Measurements from ENCODE around the gene PRMT3. TPM values are rescaled to one million over a fixed set of nuclear protein-coding genes. Genes with fewer than 3 reads are reported as not detected.

The PRMT3 gene
- polyA plus RNA-seq, 1 donor (not counting 4 experiments of a cell fraction or from before 2014, with no cell fraction given), result 29.4 TPM

DNA sequence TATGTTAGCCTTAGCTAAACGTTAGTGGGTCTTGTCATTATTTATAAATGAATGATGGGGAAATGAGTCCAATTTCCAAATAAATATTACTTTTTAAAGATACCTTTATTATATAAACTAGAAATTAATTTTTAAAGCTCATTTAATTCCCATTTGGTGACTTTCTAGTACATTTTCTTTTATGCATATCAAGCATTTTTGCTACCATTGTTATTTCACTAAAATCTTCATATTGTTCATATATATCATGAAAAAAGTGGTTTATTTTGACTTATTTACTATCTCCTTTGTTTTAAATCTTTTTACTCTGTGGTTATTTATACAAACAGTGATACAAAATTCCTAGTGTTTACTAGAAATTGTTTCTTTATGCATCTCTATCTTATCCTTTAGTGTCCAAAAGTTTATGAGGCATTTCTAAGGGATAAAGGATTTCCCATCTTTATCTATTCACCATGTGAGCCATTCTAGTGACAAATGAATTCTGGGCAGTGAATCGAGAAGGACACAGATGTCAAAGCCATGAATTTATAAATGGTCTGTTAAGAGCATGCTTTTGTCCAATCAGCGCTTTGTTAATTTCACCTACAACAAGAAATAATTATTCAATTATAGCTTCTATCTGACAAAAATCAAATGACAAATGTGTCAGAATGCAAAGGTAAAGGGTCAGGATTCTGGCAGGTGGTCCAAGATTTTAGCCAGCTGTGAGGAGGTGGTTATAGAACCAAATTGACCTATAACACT, 70.6 kb downstream of the PRMT3 start:
- no peak for TF ChIP-seq EZH2 (IDR thresholded peaks at IDR 0.05; ENCODE audit: low read length)
- TF ChIP-seq, protein P1, sequence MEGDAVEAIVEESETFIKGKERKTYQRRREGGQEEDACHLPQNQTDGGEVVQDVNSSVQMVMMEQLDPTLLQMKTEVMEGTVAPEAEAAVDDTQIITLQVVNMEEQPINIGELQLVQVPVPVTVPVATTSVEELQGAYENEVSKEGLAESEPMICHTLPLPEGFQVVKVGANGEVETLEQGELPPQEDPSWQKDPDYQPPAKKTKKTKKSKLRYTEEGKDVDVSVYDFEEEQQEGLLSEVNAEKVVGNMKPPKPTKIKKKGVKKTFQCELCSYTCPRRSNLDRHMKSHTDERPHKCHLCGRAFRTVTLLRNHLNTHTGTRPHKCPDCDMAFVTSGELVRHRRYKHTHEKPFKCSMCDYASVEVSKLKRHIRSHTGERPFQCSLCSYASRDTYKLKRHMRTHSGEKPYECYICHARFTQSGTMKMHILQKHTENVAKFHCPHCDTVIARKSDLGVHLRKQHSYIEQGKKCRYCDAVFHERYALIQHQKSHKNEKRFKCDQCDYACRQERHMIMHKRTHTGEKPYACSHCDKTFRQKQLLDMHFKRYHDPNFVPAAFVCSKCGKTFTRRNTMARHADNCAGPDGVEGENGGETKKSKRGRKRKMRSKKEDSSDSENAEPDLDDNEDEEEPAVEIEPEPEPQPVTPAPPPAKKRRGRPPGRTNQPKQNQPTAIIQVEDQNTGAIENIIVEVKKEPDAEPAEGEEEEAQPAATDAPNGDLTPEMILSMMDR (optimal IDR thresholded peaks at IDR 0.05 in 1 of 3, IDR thresholded peaks at IDR 0.05 in 1 of 3, conservative IDR thresholded peaks at IDR 0.05 in 1 of 3; ENCODE audit: extremely low read depth in 1 of 3, insufficient read depth in 2 of 3, low read length in 3 of 3), result no peak

DNA sequence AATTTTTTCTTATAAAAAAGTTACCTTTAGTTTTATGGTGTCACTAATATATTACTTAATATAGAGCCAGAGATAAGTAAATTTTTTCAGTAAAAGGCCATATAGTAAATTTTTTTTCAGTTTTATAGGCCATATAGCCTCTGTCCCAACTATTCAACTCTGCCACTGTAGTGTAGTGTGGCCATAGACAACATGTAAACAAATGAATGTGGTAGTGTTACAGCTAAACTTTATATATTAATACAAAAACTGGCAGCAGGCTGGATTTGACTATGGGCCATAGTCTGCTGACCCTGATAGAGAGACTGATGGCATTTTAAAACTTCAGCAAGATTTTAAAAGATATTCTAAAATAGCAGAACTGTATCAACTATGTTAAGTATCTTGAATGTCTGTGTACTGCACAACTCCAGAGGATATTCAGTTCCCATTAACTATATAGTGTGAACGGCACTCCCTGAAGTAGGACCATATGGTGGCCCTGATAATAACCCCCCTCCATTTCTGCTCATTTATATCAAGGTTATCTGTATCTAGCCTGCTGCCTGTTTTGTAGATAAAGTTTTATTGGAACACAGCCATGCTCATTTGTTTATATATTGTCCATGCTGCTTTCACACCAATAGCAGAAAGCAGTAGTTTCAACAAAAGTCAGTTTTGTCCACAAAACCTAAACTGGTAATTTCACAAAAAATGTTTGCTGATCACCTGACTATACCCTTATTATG, 71.6 kb downstream of the PRMT3 start:
- DNase-seq (ENCODE audit: low read depth, low spot score) (no peak), FAIRE-seq (no peak)
- dilution Hi-C loops (cut with MboI; ENCODE audit: extremely low pct_ligation_motif_present, low sequenced_read_pairs), result no loop called here

More for the DNA sequence above, 70.6 kb downstream of the PRMT3 start:
- no peaks in the 10 kb centered on the region for H3K9me1 ChIP-seq (ENCODE audit: control insufficient read depth, extremely low read depth, insufficient read depth, low read length)
- no peak overlapping the region for H3K4me2 ChIP-seq (ENCODE audit: control insufficient read depth, extremely low read depth, insufficient read depth, low read depth, low read length)
- H4K20me1 ChIP-seq (ENCODE audit: control insufficient read depth, extremely low read depth, insufficient read depth, low read length), result no peaks in the 10 kb centered on the region
- H3K9ac ChIP-seq (ENCODE audit: control insufficient read depth, extremely low read depth, insufficient read depth, low read length), result no peak overlapping the region
- DNase-seq (ENCODE audit: low read depth, low spot score) (no peak), FAIRE-seq (no peak)
- H3K4me3 ChIP-seq (ENCODE audit: control insufficient read depth in 2 of 3, extremely low read depth in 1 of 3, insufficient read depth in 2 of 3, low read depth in 1 of 3, low read length in 3 of 3), result no peak overlapping the region
- H3K36me3 ChIP-seq (ENCODE audit: control insufficient read depth in 2 of 2, extremely low read depth in 1 of 2, insufficient read depth in 2 of 2, low read length in 2 of 2), result peaks cover 0 to 5% of the 10 kb centered on the region in 2 experiments
- no peaks in the 10 kb centered on the region for H3K27me3 ChIP-seq (ENCODE audit: control insufficient read depth, extremely low read depth, insufficient read depth, low read length)
- H3K79me2 ChIP-seq (ENCODE audit: control insufficient read depth, insufficient read depth, low read length), result no peaks in the 10 kb centered on the region
- dilution Hi-C loops (cut with MboI; ENCODE audit: extremely low pct_ligation_motif_present, low sequenced_read_pairs), result no loop called here
- H3K9me3 ChIP-seq (ENCODE audit: control insufficient read depth, low read depth, low read length), result no peaks in the 10 kb centered on the region
- no peaks in the 10 kb centered on the region for H3K4me1 ChIP-seq (ENCODE audit: control insufficient read depth, extremely low read depth, insufficient read depth, low read length)
- H2AFZ ChIP-seq (ENCODE audit: control insufficient read depth, low read length), result no peak overlapping the region
- H3K27ac ChIP-seq (ENCODE audit: control insufficient read depth, insufficient read depth, low read length), result no peak overlapping the region

More for the DNA sequence above, 71.6 kb downstream of the PRMT3 start:
- Histone ChIP-seq H3K4me3 (ENCODE audit: control insufficient read depth in 2 of 3, extremely low read depth in 1 of 3, insufficient read depth in 2 of 3, low read depth in 1 of 3, low read length in 3 of 3) (no peak overlapping the region), H3K9me1 (ENCODE audit: control insufficient read depth, extremely low read depth, insufficient read depth, low read length) (no peaks in the 10 kb centered on the region), H3K4me2 (ENCODE audit: control insufficient read depth, extremely low read depth, insufficient read depth, low read depth, low read length) (no peak overlapping the region), H3K27ac (ENCODE audit: control insufficient read depth, insufficient read depth, low read length) (no peak overlapping the region), H2AFZ (ENCODE audit: control insufficient read depth, low read length) (no peak overlapping the region), H3K36me3 (ENCODE audit: control insufficient read depth in 2 of 2, extremely low read depth in 1 of 2, insufficient read depth in 2 of 2, low read length in 2 of 2) (peaks cover 0 to 5% of the 10 kb centered on the region in 2 experiments), H3K4me1 (ENCODE audit: control insufficient read depth, extremely low read depth, insufficient read depth, low read length) (no peaks in the 10 kb centered on the region), H3K27me3 (ENCODE audit: control insufficient read depth, extremely low read depth, insufficient read depth, low read length) (no peaks in the 10 kb centered on the region), H3K9me3 (ENCODE audit: control insufficient read depth, low read depth, low read length) (no peaks in the 10 kb centered on the region), H3K79me2 (ENCODE audit: control insufficient read depth, insufficient read depth, low read length) (no peaks in the 10 kb centered on the region), H4K20me1 (ENCODE audit: control insufficient read depth, extremely low read depth, insufficient read depth, low read length) (no peaks in the 10 kb centered on the region), H3K9ac (ENCODE audit: control insufficient read depth, extremely low read depth, insufficient read depth, low read length) (no peak overlapping the region)
- TF ChIP-seq, protein P1 (optimal IDR thresholded peaks at IDR 0.05 in 1 of 3, IDR thresholded peaks at IDR 0.05 in 1 of 3, conservative IDR thresholded peaks at IDR 0.05 in 1 of 3; ENCODE audit: extremely low read depth in 1 of 3, insufficient read depth in 2 of 3, low read length in 3 of 3), result no peak
- TF ChIP-seq EZH2 (IDR thresholded peaks at IDR 0.05; ENCODE audit: low read length), result no peak
